GM12892 (cell line): ENCODE measurements around the gene LCNL1.

Experiments
- POLR2A ChIP-seq: IDR thresholded peaks from 2 replicates; pipeline ENCODE4 v1.6.1; 2011; ENCODE audit warnings: low read depth, low read length, control low read depth
- TAF1 ChIP-seq: IDR thresholded peaks from 2 replicates; pipeline ENCODE4 v1.6.1; 2011; ENCODE audit warnings: low read depth, mild to moderate bottlenecking, control low read depth, low read length, borderline replicate concordance

DNA sequence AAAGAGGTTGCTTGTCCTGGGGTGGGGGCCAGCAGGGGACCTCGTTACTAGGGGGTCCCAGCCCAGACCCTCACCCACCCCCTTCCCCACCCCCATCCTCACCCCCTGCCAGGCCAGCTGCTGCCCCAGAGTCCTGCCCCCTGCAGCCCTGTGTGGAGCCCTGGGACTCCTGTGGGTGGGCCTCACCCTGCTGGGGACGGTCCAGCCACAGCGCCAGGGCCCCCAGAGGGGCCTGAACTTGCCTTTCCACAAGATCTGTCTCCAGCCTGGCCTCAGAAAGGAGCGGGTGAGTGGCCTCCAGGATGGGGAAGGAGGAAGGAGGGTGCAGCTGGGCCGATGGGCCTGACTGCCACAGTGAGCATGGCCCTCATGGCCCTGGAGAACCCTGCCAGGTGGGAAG is 13.0 kb upstream of the LCNL1 start:
- TF ChIP-seq POLR2A = no peak
- TF ChIP-seq TAF1 = no peak
